ENCODE measurements around the gene PTCD3.

PTCD3 gene

DNA sequence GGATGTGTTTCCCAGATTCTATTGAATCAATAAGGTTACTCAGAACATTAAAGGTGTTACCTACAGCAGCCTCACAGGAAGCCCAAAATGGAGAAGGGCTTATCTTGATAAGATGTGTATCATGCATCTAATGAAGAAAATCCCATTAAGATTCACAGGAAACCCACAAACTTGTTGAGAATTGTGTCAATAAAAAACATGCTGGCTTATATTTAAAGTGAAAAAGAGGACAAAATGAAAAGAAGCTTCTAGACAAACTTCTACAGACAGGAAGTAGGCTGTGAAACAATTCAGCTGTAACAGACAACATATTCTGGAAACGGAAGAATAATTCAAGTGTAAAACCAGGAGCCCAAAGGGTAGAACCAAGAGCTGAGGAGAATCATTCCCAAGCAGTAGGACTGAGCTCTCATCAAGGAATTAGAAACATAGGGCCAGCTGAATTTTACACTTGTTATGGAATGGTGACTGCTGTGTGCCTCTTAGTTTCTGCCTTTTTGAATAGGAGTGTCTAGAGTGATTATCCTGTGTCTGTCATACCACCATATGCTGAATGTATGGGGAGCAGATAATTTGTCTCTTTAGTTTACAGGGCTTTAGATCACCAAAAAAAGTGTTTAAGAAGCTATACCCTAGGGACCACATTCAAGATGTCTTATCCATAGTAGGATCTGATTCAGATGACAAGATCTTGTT lies 79.6 kb downstream of the PTCD3 start:
- Histone ChIP-seq H3K27ac (peak overlapping the region in 1 of 2 donors; percentile 34), H3K4me3 (no peak overlapping the region)
- DNase-seq (ENCODE audit: low spot score), result no peak
- TF ChIP-seq, protein P1, sequence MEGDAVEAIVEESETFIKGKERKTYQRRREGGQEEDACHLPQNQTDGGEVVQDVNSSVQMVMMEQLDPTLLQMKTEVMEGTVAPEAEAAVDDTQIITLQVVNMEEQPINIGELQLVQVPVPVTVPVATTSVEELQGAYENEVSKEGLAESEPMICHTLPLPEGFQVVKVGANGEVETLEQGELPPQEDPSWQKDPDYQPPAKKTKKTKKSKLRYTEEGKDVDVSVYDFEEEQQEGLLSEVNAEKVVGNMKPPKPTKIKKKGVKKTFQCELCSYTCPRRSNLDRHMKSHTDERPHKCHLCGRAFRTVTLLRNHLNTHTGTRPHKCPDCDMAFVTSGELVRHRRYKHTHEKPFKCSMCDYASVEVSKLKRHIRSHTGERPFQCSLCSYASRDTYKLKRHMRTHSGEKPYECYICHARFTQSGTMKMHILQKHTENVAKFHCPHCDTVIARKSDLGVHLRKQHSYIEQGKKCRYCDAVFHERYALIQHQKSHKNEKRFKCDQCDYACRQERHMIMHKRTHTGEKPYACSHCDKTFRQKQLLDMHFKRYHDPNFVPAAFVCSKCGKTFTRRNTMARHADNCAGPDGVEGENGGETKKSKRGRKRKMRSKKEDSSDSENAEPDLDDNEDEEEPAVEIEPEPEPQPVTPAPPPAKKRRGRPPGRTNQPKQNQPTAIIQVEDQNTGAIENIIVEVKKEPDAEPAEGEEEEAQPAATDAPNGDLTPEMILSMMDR (IDR thresholded peaks at IDR 0.05), result no peak

DNA sequence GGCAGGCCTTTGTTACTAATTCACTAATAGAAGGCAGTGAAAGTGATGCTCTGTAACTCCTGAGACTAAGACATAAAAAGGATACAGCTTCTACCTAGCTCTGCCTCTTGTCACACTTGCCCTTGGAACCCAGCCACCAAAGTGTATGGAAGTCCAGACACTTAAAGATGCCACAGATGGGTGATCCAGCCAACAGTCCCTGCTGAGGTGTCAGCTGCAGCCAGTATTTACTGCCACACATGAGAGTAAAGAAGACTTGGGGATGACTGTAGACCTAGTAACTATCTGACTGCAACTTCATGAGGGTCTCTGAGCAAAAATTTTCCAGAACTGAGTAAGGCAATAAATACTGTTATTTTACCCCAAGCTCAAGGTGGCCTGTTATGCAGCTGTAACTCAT lies 80.4 kb downstream of the PTCD3 start:
- Histone ChIP-seq H3K4me3 (no peak overlapping the region), H3K27ac (peak overlapping the region in 1 of 2 donors; percentile 34)
- TF ChIP-seq, protein P1 (IDR thresholded peaks at IDR 0.05), result no peak
- no peak for DNase-seq (ENCODE audit: low spot score)

DNA sequence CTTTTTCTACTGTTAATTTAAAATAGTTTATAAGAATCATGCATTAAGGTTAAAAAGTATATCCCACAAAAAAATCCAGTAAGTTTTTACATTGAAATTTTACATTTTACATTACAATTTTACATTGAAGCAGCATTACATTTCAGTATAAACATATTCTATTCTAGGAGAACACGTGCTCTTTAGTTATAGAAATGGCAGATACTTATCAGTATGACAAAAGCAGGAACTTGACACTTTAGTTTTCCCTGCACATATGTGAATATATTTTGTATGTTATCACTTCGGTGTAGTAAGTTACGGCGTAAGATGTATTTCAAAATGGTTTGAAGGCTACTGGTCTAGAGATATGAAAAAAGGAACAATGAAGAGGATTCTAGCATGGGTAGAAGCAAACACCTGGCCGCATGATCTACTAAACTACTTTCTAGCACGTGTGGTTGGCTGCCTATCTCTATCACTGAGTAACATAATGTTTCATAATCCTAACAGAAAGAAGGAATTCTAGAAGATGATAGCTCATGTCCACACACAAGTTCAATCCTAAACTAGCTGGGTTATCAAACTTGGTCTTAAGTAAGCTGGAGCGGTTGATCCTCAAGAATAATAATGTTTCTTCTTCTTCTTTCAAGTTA lies 83.9 kb downstream of the PTCD3 start:
- no peak for DNase-seq (ENCODE audit: low spot score)
- Histone ChIP-seq H3K27ac (no peak overlapping the region), H3K4me3 (no peak overlapping the region)
- TF ChIP-seq, protein P1 (IDR thresholded peaks at IDR 0.05), result no peak

Data from coronary artery (tissue), 2 donors.